Uterus (tissue), 4 donors: ENCODE measurements around the gene TTC23. TPM values are rescaled to one million over a fixed set of nuclear protein-coding genes. Genes with fewer than 3 reads are reported as not detected.

ENCODE experiments used
- DNase-seq, 2 donors: peaks; one replicate each; pipeline ENCODE4 v3.0.0-alpha.2; 2019 to 2020
- H3K27ac ChIP-seq, 2 donors: fragments of 200-600 bp; sonication (generic); 1 replicate in 1 of 2; 2 replicates in 1 of 2; pipeline ENCODE4 v1.5.1; 2016 to 2018
- H3K27me3 ChIP-seq, 2 donors: fragments of 200-600 bp; sonication (generic); one replicate each; pipeline ENCODE4 v1.5.1; 2018 to 2019; ENCODE audit warnings: control low read depth in 1 of 2
- H3K36me3 ChIP-seq, 2 donors: fragments of 200-600 bp; sonication (generic); one replicate each; pipeline ENCODE4 v1.5.1; 2019; ENCODE audit warnings: control low read depth in 1 of 2
- H3K4me1 ChIP-seq, 2 donors: fragments of 200-600 bp; sonication (generic); one replicate each; pipeline ENCODE4 v1.5.1; 2018 to 2019; ENCODE audit warnings: control low read depth in 1 of 2
- H3K4me3 ChIP-seq, 2 donors: fragments of 200-600 bp; sonication (generic); 1 replicate in 1 of 2; 2 replicates in 1 of 2; pipeline ENCODE4 v1.5.1; 2018 to 2019; ENCODE audit warnings: mild to moderate bottlenecking in 1 of 2
- H3K9me3 ChIP-seq, 2 donors: fragments of 200-600 bp; sonication (generic); one replicate each; pipeline ENCODE4 v1.5.1; 2019; ENCODE audit warnings: control low read depth in 1 of 2
- CTCF ChIP-seq, 4 experiments: fragments of 200-600 bp in 2 of 4; fragments of 450-650 bp in 2 of 4; sonication (generic) in 2 of 4; IDR thresholded peaks; one replicate each; pipeline ENCODE4 v1.5.1; 2016 to 2019; ENCODE audit warnings: antibody characterized with exemption in 4 of 4, mild to moderate bottlenecking in 2 of 4, moderate library complexity in 1 of 4
- POLR2A ChIP-seq, 2 donors: fragments of 450-650 bp; IDR thresholded peaks; one replicate each; pipeline ENCODE4 v1.6.1; 2016; ENCODE audit warnings: antibody characterized with exemption in 2 of 2, mild to moderate bottlenecking in 1 of 2, moderate library complexity in 1 of 2
- intact Hi-C: fragments of 100-400 bp; cut with DNase I; formaldehyde crosslinking; loops from one replicate; pipeline ENCODE4 v1.15.1; 2023; ENCODE audit warnings: low total_unique reads
- total RNA-seq, 4 donors: library from RNA; depleted of rRNA in 3 of 4; stranded (reverse); fragments of >200 nt in 3 of 4; gene quantifications; one replicate each; pipeline versions ENCODE4 v1.1.0 to v1.2.4, GENCODE V29; 2014 to 2023
- donor health status: DM: yes; HTN: yes; CAD: no.

The TTC23 gene
- total RNA-seq, 4 donors from 2014 or later, result 10.0 to 54.1 (median 31.0) TPM

GRCh38 chr15:99137111-99137546, 112.3 kb downstream of the TTC23 start:
- TF ChIP-seq CTCF (IDR thresholded peaks at IDR 0.05) (no peak), POLR2A (IDR thresholded peaks at IDR 0.05) (no peak)
- intact Hi-C loops, result no loop called here

GRCh38 chr15:99135194-99135593, 114.2 kb downstream of the TTC23 start:
- Histone ChIP-seq H3K4me3 (no peak overlapping the region), H3K9me3 (no peaks in the 10 kb centered on the region), H3K4me1 (no peaks in the 10 kb centered on the region), H3K27ac (no peak overlapping the region), H3K27me3 (no peaks in the 10 kb centered on the region), H3K36me3 (no peaks in the 10 kb centered on the region)
- DNase-seq, result no peak
- intact Hi-C loops, result no loop called here
- TF ChIP-seq CTCF (IDR thresholded peaks at IDR 0.05) (no peak), POLR2A (IDR thresholded peaks at IDR 0.05) (no peak)

More at GRCh38 chr15:99137111-99137546, 112.3 kb downstream of the TTC23 start:
- H3K36me3 ChIP-seq, result no peaks in the 10 kb centered on the region
- no peak overlapping the region for H3K4me3 ChIP-seq
- no peaks in the 10 kb centered on the region for H3K27me3 ChIP-seq
- H3K27ac ChIP-seq, result no peak overlapping the region
- DNase-seq, result no peak
- H3K9me3 ChIP-seq, result no peaks in the 10 kb centered on the region
- H3K4me1 ChIP-seq, result no peaks in the 10 kb centered on the region

- DNase-seq, result no peak
- Histone ChIP-seq H3K36me3 (no peaks in the 10 kb centered on the region), H3K9me3 (no peaks in the 10 kb centered on the region), H3K27ac (no peak overlapping the region), H3K4me3 (no peak overlapping the region), H3K4me1 (no peaks in the 10 kb centered on the region), H3K27me3 (no peaks in the 10 kb centered on the region)
- intact Hi-C loops, result no loop called here
- TF ChIP-seq POLR2A (IDR thresholded peaks at IDR 0.05) (no peak), CTCF (IDR thresholded peaks at IDR 0.05) (no peak)
Measured at GRCh38 chr15:99134317-99134821, 115.0 kb downstream of the TTC23 start.

- Histone ChIP-seq H3K27me3 (no peaks in the 10 kb centered on the region), H3K4me1 (no peaks in the 10 kb centered on the region), H3K27ac (no peak overlapping the region), H3K4me3 (no peak overlapping the region), H3K36me3 (no peaks in the 10 kb centered on the region), H3K9me3 (no peaks in the 10 kb centered on the region)
- intact Hi-C loops, result no loop called here
- no peak for DNase-seq
- TF ChIP-seq CTCF (IDR thresholded peaks at IDR 0.05), result no peak
- TF ChIP-seq POLR2A (IDR thresholded peaks at IDR 0.05), result no peak
Measured at GRCh38 chr15:99132634-99133287, 116.6 kb downstream of the TTC23 start.

GRCh38 chr15:99132122-99132521, 117.3 kb downstream of the TTC23 start:
- Histone ChIP-seq H3K9me3 (no peaks in the 10 kb centered on the region), H3K4me3 (no peak overlapping the region), H3K27me3 (no peaks in the 10 kb centered on the region), H3K27ac (no peak overlapping the region), H3K4me1 (no peaks in the 10 kb centered on the region), H3K36me3 (no peaks in the 10 kb centered on the region)
- no peak for TF ChIP-seq CTCF (IDR thresholded peaks at IDR 0.05)
- no peak for TF ChIP-seq POLR2A (IDR thresholded peaks at IDR 0.05)
- no peak for DNase-seq
- intact Hi-C loops, result no loop called here
